HL-60 (cell line): Measurements from ENCODE around the gene WWOX.

Experiments used
- DNase-seq, 2 experiments: peaks; one replicate each; pipeline ENCODE4 v3.0.0-alpha.2; 2010 to 2020; ENCODE audit warnings: low read depth in 1 of 2, low spot score in 1 of 2
- H3K27ac ChIP-seq: fragments of 250-450 bp; sonication (Bioruptor Pico); replicated peaks from 2 replicates; pipeline ENCODE4 v1.5.1; 2020; ENCODE audit warnings: mild to moderate bottlenecking, moderate library complexity
- H3K27me3 ChIP-seq: fragments of 250-450 bp; sonication (Bioruptor Pico); 2 replicates; pipeline ENCODE4 v1.5.1; 2021; ENCODE audit warnings: mild to moderate bottlenecking, moderate library complexity; ENCODE audit not compliant: insufficient read depth, poor library complexity, severe bottlenecking
- H3K4me3 ChIP-seq: replicated peaks from 2 replicates; pipeline ENCODE4 v1.5.1; 2011; ENCODE audit warnings: mild to moderate bottlenecking, control low read depth, low read length; ENCODE audit not compliant: insufficient read depth
- GABPA ChIP-seq: IDR thresholded peaks from 2 replicates; pipeline ENCODE4 v1.6.1; 2012; ENCODE audit warnings: low read depth
- POLR2AphosphoS5 ChIP-seq: IDR thresholded peaks from 2 replicates; pipeline ENCODE4 v1.6.1; 2012; ENCODE audit warnings: low read depth
- SPI1 ChIP-seq: IDR thresholded peaks from 2 replicates; pipeline ENCODE4 v1.6.1; 2012; ENCODE audit warnings: low read depth, mild to moderate bottlenecking, borderline replicate concordance
- TF ChIP-seq, protein P1 (sequence below): IDR thresholded peaks from 2 replicates; pipeline ENCODE4 v1.6.1; 2012; ENCODE audit warnings: low read depth; ENCODE audit not compliant: insufficient replicate concordance
- TF ChIP-seq, protein P2 (sequence below): IDR thresholded peaks from one replicate; pipeline ENCODE4 v1.5.1; 2011; ENCODE audit warnings: low read length, control low read depth, inconsistent platforms; ENCODE audit not compliant: insufficient read depth

The WWOX gene

DNA sequence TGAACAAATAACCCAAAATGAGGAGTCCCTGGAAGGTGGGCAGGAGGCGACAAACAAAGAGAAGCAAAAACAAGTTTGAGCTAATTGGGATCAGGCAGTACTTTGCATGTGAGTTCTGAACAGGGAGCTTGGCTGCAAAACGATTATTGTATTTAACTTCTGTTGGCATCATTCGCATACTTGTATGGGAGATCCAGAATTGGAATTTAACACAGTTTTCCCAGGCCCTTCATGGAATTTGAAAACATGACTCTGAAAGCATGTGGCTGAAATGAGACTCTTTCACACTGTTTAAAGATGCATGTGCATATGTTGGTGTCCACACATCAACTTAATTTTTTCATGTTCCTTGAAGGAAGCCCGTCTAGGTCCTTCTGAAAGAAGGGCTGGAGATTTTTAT lies 674.3 kb downstream of the WWOX start:
- DNase-seq: no peak
- TF ChIP-seq SPI1 (no peak), GABPA (no peak), POLR2AphosphoS5 (no peak)
- TF ChIP-seq, protein P1, sequence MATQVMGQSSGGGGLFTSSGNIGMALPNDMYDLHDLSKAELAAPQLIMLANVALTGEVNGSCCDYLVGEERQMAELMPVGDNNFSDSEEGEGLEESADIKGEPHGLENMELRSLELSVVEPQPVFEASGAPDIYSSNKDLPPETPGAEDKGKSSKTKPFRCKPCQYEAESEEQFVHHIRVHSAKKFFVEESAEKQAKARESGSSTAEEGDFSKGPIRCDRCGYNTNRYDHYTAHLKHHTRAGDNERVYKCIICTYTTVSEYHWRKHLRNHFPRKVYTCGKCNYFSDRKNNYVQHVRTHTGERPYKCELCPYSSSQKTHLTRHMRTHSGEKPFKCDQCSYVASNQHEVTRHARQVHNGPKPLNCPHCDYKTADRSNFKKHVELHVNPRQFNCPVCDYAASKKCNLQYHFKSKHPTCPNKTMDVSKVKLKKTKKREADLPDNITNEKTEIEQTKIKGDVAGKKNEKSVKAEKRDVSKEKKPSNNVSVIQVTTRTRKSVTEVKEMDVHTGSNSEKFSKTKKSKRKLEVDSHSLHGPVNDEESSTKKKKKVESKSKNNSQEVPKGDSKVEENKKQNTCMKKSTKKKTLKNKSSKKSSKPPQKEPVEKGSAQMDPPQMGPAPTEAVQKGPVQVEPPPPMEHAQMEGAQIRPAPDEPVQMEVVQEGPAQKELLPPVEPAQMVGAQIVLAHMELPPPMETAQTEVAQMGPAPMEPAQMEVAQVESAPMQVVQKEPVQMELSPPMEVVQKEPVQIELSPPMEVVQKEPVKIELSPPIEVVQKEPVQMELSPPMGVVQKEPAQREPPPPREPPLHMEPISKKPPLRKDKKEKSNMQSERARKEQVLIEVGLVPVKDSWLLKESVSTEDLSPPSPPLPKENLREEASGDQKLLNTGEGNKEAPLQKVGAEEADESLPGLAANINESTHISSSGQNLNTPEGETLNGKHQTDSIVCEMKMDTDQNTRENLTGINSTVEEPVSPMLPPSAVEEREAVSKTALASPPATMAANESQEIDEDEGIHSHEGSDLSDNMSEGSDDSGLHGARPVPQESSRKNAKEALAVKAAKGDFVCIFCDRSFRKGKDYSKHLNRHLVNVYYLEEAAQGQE: no peak
- TF ChIP-seq, protein P2, sequence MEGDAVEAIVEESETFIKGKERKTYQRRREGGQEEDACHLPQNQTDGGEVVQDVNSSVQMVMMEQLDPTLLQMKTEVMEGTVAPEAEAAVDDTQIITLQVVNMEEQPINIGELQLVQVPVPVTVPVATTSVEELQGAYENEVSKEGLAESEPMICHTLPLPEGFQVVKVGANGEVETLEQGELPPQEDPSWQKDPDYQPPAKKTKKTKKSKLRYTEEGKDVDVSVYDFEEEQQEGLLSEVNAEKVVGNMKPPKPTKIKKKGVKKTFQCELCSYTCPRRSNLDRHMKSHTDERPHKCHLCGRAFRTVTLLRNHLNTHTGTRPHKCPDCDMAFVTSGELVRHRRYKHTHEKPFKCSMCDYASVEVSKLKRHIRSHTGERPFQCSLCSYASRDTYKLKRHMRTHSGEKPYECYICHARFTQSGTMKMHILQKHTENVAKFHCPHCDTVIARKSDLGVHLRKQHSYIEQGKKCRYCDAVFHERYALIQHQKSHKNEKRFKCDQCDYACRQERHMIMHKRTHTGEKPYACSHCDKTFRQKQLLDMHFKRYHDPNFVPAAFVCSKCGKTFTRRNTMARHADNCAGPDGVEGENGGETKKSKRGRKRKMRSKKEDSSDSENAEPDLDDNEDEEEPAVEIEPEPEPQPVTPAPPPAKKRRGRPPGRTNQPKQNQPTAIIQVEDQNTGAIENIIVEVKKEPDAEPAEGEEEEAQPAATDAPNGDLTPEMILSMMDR: no peak
- Histone ChIP-seq H3K27me3 (no peaks in the 10 kb centered on the region), H3K27ac (no peak overlapping the region), H3K4me3 (no peak overlapping the region)

DNA sequence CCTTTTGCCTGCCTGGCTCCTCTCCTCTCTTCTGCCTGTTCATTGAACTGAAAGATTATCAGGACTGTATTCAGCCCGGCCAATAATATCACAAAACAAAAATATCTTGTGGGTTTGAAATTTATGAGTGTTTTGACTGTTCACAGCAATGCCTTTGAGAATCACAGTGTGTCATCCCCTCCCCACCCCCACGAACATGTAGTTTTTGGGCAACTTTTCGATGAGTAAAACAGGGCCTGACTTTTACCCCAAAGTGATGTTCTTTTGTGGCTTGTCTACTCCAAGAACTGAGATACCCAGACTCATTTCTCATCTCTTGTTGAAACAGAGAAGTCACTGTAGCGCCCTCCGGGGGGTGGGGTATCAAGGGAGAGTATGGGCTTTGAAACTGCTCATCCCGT lies 675.7 kb downstream of the WWOX start:
- no peaks in the 10 kb centered on the region for H3K27me3 ChIP-seq
- no peak for DNase-seq
- H3K4me3 ChIP-seq: no peak overlapping the region
- no peak overlapping the region for H3K27ac ChIP-seq
- TF ChIP-seq POLR2AphosphoS5 (no peak), GABPA (no peak), SPI1 (no peak)
- TF ChIP-seq, protein P2: no peak
- TF ChIP-seq, protein P1: no peak

DNA sequence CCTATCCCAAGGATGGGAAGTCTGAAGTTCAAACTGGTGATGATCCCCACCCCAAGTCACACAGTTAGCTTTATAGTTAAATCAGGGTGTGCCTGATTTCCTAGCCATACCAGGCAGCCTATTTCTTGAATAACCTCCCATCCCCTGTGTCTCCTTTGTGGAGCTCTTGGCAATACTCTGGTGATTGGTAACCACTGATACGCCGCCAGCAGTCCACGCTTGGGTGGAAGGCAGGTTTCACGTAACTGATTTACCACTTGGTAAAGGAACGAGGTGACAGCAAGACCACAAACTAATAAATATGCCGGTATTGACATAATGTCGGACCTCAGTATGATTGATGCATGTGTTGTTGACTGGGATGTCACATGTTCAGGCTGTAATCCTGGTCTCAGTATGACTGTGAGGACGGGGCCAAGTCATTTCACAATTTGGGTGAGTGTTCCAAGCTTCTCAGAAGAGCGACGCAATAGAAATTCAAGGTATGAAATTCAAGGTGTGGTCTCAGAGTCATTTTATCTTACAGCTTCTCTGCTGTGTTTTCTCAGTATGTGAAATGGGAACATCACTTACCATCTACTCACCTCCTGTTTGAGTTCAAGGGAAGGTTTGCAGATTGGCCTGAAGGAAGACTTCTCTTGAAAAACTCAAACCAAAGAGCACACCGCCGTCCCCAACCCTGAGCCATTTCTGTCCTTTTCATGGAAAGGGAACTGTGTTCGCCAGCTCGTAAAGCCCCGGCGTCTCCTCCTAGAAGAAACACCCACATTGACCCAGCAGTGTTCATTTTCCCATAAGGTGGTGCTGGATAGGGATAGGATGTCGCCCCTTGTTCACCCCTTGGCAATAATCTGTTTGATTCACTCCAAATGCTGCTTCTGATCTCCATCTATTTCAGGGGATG lies 678.9 kb downstream of the WWOX start:
- Histone ChIP-seq H3K27ac (no peak overlapping the region), H3K4me3 (no peak overlapping the region)
- DNase-seq: no peak

More for the DNA sequence above, 678.9 kb downstream of the WWOX start:
- TF ChIP-seq SPI1: no peak
- TF ChIP-seq GABPA: no peak
- TF ChIP-seq, protein P1: no peak
- TF ChIP-seq POLR2AphosphoS5: no peak
- TF ChIP-seq, protein P2: no peak
- no peaks in the 10 kb centered on the region for H3K27me3 ChIP-seq
